Endothelial cell (in vitro differentiated cells): ENCODE measurements around the gene KLHL35. TPM values are rescaled to one million over a fixed set of nuclear protein-coding genes. Genes with fewer than 3 reads are reported as not detected.

ENCODE experiments used
- DNase-seq: peaks from one replicate; pipeline ENCODE4 v3.0.0; 2021; ENCODE audit warnings: low spot score
- H3K27ac Mint-ChIP-seq: one replicate; pipeline ENCODE4 v1.8.0; 2021; ENCODE audit warnings: mixed read lengths, inconsistent platforms; ENCODE audit not compliant: unreplicated experiment
- H3K27me3 Mint-ChIP-seq: one replicate; pipeline ENCODE4 v1.8.0; 2021; ENCODE audit warnings: mild to moderate bottlenecking, moderate library complexity, mixed read lengths, inconsistent platforms; ENCODE audit not compliant: unreplicated experiment
- H3K36me3 Mint-ChIP-seq: one replicate; pipeline ENCODE4 v1.8.0; 2021; ENCODE audit warnings: mild to moderate bottlenecking, low read depth, mixed read lengths, inconsistent platforms; ENCODE audit not compliant: unreplicated experiment
- H3K4me1 Mint-ChIP-seq: one replicate; pipeline ENCODE4 v1.8.0; 2021; ENCODE audit warnings: mild to moderate bottlenecking, mixed read lengths, inconsistent platforms; ENCODE audit not compliant: unreplicated experiment
- H3K4me3 Mint-ChIP-seq: one replicate; pipeline ENCODE4 v1.8.0; 2021; ENCODE audit warnings: mild to moderate bottlenecking, mixed read lengths, inconsistent platforms; ENCODE audit not compliant: unreplicated experiment
- H3K9me3 Mint-ChIP-seq: one replicate; pipeline ENCODE4 v1.8.0; 2021; ENCODE audit warnings: mixed read lengths, inconsistent platforms; ENCODE audit not compliant: unreplicated experiment
- total RNA-seq: library from RNA; stranded (reverse); fragmentation: NEBNext Ultra II Directional; extraction: Animal tissue kit (Norgen Biotek cat#: 25700); gene quantifications from one replicate; pipeline ENCODE4 v1.2.1, GENCODE V29; 2021; ENCODE audit not compliant: unreplicated experiment
- TF ChIP-seq, protein P1 (sequence below): fragments of 200-600 bp; sonication (generic); IDR thresholded peaks from one replicate; pipeline ENCODE4 v1.5.0; 2021; ENCODE audit warnings: antibody characterized with exemption; ENCODE audit not compliant: unreplicated experiment

KLHL35 gene
- total RNA-seq, 1 donor from 2014 or later = 2.8 TPM

DNA sequence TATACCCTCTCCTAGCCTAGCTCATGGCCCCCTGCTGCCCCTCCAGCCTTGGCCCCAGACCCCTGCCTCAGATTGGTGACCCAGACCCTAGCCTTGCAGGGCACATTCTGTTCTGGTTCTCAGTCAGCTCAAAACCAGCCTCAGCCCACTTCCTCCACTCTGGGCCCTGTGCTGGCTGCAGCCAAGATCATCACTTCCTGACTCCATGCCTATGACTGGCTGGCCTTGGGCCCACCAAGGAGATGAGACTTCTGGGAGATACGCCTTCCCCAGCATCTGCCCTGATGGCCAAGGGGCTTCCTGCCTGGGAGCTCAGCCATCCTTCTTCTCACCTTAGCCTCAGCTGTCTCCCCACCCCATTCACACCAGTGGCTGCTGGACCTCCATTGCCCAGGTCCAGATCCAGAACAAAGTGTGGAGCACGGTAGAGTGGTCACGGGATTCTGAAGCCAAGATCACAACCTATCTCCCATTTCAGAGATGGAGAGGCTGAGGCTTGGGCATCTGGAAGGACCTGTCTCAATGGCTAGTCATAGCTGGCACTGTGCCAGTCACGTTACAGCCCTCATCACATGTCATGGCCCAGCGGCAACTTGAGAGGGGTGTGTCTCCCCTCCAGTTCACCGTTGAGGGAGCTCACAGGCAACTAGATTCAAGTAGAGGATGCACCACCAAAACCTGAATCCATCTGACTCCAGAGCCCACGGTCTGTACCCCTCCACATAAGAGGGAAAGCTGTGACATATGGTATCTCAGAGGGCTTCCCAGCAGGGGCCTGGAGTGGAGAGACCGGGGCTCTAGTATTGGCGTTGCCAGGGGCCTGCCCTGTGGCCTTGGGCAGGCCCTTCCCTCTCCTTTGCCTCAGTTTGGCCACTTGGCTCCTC, 43.0 kb upstream of the KLHL35 start:
- no peak for DNase-seq
- peaks cover 21% of the 10 kb centered on the region for H3K27me3 Mint-ChIP-seq
- no peaks in the 10 kb centered on the region for H3K9me3 Mint-ChIP-seq
- TF ChIP-seq, protein P1, sequence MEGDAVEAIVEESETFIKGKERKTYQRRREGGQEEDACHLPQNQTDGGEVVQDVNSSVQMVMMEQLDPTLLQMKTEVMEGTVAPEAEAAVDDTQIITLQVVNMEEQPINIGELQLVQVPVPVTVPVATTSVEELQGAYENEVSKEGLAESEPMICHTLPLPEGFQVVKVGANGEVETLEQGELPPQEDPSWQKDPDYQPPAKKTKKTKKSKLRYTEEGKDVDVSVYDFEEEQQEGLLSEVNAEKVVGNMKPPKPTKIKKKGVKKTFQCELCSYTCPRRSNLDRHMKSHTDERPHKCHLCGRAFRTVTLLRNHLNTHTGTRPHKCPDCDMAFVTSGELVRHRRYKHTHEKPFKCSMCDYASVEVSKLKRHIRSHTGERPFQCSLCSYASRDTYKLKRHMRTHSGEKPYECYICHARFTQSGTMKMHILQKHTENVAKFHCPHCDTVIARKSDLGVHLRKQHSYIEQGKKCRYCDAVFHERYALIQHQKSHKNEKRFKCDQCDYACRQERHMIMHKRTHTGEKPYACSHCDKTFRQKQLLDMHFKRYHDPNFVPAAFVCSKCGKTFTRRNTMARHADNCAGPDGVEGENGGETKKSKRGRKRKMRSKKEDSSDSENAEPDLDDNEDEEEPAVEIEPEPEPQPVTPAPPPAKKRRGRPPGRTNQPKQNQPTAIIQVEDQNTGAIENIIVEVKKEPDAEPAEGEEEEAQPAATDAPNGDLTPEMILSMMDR = no peak
- H3K4me3 Mint-ChIP-seq = peak overlapping the region; percentile 42
- H3K4me1 Mint-ChIP-seq = peaks cover 77% of the 10 kb centered on the region
- H3K27ac Mint-ChIP-seq = no peak overlapping the region
- H3K36me3 Mint-ChIP-seq = peaks cover 60% of the 10 kb centered on the region

DNA sequence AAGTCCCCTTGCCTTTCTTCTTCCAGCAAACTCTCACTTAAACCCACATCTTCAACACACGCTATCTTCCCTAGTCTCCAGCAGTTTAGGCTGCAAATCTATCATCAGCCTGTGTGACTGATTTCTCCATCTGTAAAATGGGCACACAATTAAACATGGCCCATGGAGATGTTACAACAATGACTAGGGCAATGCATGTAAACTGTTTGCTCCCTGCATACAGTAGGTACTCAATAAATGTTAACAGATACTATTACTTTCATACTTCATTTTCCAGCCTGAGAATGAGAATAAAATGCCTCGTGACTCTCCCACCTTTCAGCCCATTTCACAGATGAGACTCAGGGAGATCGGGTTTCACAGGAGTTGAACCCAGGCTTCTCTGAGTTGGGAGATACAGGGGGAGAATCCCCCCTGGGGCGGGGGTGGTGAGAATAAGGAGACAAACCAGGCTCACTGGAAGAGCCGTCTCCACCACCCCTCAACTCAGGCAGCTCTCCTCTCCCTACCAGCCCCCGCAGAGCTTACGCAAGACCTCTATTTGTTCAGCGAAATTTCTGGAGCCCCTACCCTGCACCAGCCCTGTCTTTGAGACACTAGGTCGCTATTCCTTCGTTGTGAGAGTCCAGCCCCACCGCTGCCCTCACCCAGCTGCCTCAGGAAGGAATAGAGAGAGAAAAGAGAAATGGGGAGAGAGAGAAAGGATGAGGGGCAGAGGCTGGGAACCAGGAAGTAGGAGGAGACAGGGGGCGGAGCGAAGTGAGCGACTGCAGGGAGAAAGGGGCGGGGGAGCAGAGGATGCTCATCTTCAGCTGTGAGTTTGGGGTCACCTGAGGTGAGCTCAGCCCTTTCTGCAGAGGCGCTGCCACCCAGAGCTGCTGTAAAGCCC, 42.1 kb upstream of the KLHL35 start:
- no peaks in the 10 kb centered on the region for H3K9me3 Mint-ChIP-seq
- H3K4me3 Mint-ChIP-seq = peak overlapping the region; percentile 21
- H3K36me3 Mint-ChIP-seq = peaks cover 57% of the 10 kb centered on the region
- peaks cover 75% of the 10 kb centered on the region for H3K4me1 Mint-ChIP-seq
- peaks cover 19% of the 10 kb centered on the region for H3K27me3 Mint-ChIP-seq
- TF ChIP-seq, protein P1 = no peak
- peak overlapping the region; percentile 79 for H3K27ac Mint-ChIP-seq
- DNase-seq = no peak

DNA sequence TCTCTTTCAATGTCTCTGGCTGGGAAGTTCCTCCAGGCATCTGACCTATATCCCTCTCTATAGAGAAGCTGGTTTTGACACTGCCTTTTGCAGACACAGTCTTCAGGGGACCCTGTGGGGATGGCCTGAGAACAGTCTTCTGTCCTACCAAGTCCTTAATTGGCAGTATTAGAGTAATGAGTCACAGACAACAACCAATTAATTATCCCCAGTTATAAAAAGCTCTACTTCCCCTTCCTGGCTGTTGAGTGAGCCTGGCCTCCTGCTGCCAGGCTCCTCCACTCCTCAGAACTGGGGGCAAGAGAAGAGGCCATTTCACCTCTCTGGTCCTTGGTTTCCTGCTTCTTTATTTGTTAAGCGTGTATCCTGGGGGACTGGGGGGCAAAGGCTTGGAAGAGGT, 41.2 kb upstream of the KLHL35 start:
- Mint-ChIP-seq H3K9me3 (no peaks in the 10 kb centered on the region), H3K27ac (peak overlapping the region; percentile 9), H3K36me3 (peaks cover 58% of the 10 kb centered on the region), H3K4me3 (peak overlapping the region; percentile 62), H3K27me3 (peaks cover 18% of the 10 kb centered on the region), H3K4me1 (peaks cover 76% of the 10 kb centered on the region)
- DNase-seq = no peak
- TF ChIP-seq, protein P1 = no peak

DNA sequence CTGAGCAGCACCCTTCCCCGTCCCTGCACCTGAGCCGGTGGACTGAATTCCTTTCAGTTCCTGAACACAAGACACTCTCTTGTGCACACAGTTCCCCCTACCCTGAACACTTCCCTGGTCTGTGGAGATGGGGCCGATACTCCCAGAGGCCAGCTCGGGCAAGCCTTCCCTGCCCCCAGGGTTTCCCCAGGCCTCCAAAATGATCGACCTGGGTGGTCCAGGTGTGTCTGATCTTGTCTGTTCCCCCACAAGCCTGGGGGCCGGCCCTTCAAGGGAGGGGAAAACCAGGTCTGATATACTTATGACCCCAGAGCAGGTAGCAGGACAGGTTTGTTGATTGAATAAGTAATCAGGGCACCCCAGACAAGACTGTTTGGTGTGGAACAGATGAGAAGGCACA, 40.7 kb upstream of the KLHL35 start:
- no peak for DNase-seq
- H3K9me3 Mint-ChIP-seq = no peaks in the 10 kb centered on the region
- H3K36me3 Mint-ChIP-seq = peaks cover 63% of the 10 kb centered on the region
- H3K4me1 Mint-ChIP-seq = peaks cover 78% of the 10 kb centered on the region
- H3K4me3 Mint-ChIP-seq = no peak overlapping the region
- TF ChIP-seq, protein P1 = no peak
- H3K27ac Mint-ChIP-seq = no peak overlapping the region
- H3K27me3 Mint-ChIP-seq = peaks cover 20% of the 10 kb centered on the region
